ENCODE measurements around the gene KRT13. TPM values are rescaled to one million over a fixed set of nuclear protein-coding genes. Genes with fewer than 3 reads are reported as not detected.

Gene KRT13
- total and polyA plus RNA-seq, 10 of the 15 experiments (the other 5 are each of a cell fraction or from before 2014, with no cell fraction given), result not detected

DNA sequence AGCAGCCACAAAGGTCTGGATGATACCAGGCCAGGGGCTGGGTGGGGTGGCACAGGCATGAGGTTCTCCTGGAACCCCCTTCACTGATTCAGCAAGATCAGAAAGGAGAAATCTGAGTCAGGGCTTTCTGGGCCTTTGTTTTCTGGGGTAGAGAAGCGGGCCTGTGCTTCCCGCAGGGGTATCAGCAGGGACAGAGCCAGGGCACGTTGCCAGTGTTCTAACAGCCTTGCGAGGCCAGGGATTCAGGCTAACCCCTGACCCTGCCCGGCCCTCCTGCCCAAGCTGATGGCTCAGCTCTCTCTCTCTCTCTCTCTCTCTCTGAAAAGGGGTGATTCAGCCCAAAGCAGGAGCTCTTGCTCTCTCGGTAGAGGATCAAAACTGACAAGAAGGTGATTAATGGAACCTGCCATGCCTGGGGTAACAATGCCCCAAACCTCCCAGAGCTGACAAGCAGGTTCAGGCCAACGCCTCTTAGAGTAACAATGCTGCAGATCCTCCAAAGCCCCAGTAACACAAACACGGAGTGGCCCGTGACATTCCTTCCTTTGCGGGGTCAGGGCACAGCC lies 2.0 kb upstream of the KRT13 start:
- intact Hi-C loops (cut with micrococcal nuclease; ENCODE audit: unreplicated experiment), result no loop called here
- ChIA-PET POLR2A (no interaction called here), CTCF (no interaction called here), SMC1A (ENCODE audit: uncharacterized antibody, unreplicated experiment) (no interaction called here), RAD21 (ENCODE audit: unreplicated experiment) (no interaction called here)
- no TSS peak for BruUV-seq (replicated peaks)
- ATAC-seq, result no peak
- 9% methylated on average over 10 of the region's 10 CpGs for WGBS (ENCODE audit: insufficient coverage, insufficient replicate concordance, low lambda C conversion rate, missing lambda C conversion rate)
- H3K9me3 ChIP-seq (replicated peaks; ENCODE audit: control insufficient read depth, insufficient read depth, low read length), result no peaks in the 10 kb centered on the region
- H3K79me2 ChIP-seq (ENCODE audit: control insufficient read depth, insufficient read depth, low read length), result no peaks in the 10 kb centered on the region
- no peak for DNase-seq (ENCODE audit: low read depth, low spot score)
- H3K4me3 ChIP-seq, result no peak overlapping the region
- H3K9ac ChIP-seq (ENCODE audit: control insufficient read depth, insufficient read depth, low read length), result no peak overlapping the region
- H3K4me1 ChIP-seq (ENCODE audit: control insufficient read depth, insufficient read depth, low read length), result no peaks in the 10 kb centered on the region
- FAIRE-seq, result no peak
- TF ChIP-seq, protein P1, sequence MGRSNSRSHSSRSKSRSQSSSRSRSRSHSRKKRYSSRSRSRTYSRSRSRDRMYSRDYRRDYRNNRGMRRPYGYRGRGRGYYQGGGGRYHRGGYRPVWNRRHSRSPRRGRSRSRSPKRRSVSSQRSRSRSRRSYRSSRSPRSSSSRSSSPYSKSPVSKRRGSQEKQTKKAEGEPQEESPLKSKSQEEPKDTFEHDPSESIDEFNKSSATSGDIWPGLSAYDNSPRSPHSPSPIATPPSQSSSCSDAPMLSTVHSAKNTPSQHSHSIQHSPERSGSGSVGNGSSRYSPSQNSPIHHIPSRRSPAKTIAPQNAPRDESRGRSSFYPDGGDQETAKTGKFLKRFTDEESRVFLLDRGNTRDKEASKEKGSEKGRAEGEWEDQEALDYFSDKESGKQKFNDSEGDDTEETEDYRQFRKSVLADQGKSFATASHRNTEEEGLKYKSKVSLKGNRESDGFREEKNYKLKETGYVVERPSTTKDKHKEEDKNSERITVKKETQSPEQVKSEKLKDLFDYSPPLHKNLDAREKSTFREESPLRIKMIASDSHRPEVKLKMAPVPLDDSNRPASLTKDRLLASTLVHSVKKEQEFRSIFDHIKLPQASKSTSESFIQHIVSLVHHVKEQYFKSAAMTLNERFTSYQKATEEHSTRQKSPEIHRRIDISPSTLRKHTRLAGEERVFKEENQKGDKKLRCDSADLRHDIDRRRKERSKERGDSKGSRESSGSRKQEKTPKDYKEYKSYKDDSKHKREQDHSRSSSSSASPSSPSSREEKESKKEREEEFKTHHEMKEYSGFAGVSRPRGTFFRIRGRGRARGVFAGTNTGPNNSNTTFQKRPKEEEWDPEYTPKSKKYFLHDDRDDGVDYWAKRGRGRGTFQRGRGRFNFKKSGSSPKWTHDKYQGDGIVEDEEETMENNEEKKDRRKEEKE (IDR thresholded peaks at IDR 0.05), result no peak
- no peak for TF ChIP-seq HDGF (IDR thresholded peaks at IDR 0.05)
- no peak for TF ChIP-seq NFIC (IDR thresholded peaks at IDR 0.05; ENCODE audit: low read depth, low read length)
- TF ChIP-seq, protein P2, sequence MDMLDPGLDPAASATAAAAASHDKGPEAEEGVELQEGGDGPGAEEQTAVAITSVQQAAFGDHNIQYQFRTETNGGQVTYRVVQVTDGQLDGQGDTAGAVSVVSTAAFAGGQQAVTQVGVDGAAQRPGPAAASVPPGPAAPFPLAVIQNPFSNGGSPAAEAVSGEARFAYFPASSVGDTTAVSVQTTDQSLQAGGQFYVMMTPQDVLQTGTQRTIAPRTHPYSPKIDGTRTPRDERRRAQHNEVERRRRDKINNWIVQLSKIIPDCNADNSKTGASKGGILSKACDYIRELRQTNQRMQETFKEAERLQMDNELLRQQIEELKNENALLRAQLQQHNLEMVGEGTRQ (IDR thresholded peaks at IDR 0.05; ENCODE audit: borderline replicate concordance, low read depth, low read length), result no peak
- TF ChIP-seq ZZZ3 (IDR thresholded peaks at IDR 0.05; ENCODE audit: control insufficient read depth, insufficient read length, low read depth), result no peak
- TF ChIP-seq IRF4 (IDR thresholded peaks at IDR 0.05; ENCODE audit: low read depth, low read length), result no peak
- no peak for TF ChIP-seq CREB1 (IDR thresholded peaks at IDR 0.05; ENCODE audit: low read depth)
- no peak for TF ChIP-seq MTA2 (IDR thresholded peaks at IDR 0.05; ENCODE audit: low read depth)
- TF ChIP-seq, protein P3, sequence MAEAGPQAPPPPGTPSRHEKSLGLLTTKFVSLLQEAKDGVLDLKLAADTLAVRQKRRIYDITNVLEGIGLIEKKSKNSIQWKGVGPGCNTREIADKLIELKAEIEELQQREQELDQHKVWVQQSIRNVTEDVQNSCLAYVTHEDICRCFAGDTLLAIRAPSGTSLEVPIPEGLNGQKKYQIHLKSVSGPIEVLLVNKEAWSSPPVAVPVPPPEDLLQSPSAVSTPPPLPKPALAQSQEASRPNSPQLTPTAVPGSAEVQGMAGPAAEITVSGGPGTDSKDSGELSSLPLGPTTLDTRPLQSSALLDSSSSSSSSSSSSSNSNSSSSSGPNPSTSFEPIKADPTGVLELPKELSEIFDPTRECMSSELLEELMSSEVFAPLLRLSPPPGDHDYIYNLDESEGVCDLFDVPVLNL (IDR thresholded peaks at IDR 0.05; ENCODE audit: low read depth, low read length), result no peak
- TF ChIP-seq HDAC2 (IDR thresholded peaks at IDR 0.05), result no peak
- no peak overlapping the region for H3K27ac ChIP-seq (ENCODE audit: control insufficient read depth, insufficient read depth)
- H4K20me1 ChIP-seq (ENCODE audit: control insufficient read depth, insufficient read depth), result no peaks in the 10 kb centered on the region
- H3K4me2 ChIP-seq (ENCODE audit: control insufficient read depth, insufficient read depth), result no peak overlapping the region
- H3K27me3 ChIP-seq (replicated peaks in 1 of 2; ENCODE audit: control insufficient read depth in 2 of 2, insufficient read depth in 2 of 2, low read length in 1 of 2), result peaks cover 2 to 8% of the 10 kb centered on the region in 2 experiments; a peak in 2 of 4 replicates
- in situ Hi-C loops (cut with MboI), result no loop called here
- no peaks in the 10 kb centered on the region for H3K36me3 ChIP-seq (ENCODE audit: control insufficient read depth in 2 of 2, insufficient read depth in 2 of 2, low read length in 1 of 2)
- no peak overlapping the region for H2AFZ ChIP-seq (ENCODE audit: control insufficient read depth, low read depth, low read length)
